DND-41 (cell line): ENCODE results near the gene MEMO1.
A peak's percentile ranks its signal among the peaks of the same experiment; 100 is the strongest.

Source experiments
- ATAC-seq: fragments of 200-7000 bp; cut with Tn5 transposase; 3 replicates; pipeline ENCODE4 v1.9.1; 2021; ENCODE audit warnings: low read depth; ENCODE audit not compliant: insufficient read depth
- DNase-seq: peaks from one replicate; pipeline ENCODE4 v3.0.0-alpha.2; 2020
- H2AFZ ChIP-seq: 2 replicates; pipeline ENCODE4 v1.6.0; 2012; ENCODE audit warnings: low read depth, low read length
- H3K27ac ChIP-seq: 2 replicates; pipeline ENCODE4 v1.5.1; 2012; ENCODE audit warnings: low read length, inconsistent platforms
- H3K27me3 ChIP-seq: fragments of 200-600 bp; sonication (generic); 2 replicates; pipeline ENCODE4 v1.6.0; 2012; ENCODE audit warnings: low read length, mild to moderate bottlenecking, inconsistent platforms; ENCODE audit not compliant: insufficient read depth, poor library complexity
- H3K36me3 ChIP-seq: 2 replicates; pipeline ENCODE4 v1.5.1; 2012; ENCODE audit warnings: low read length, inconsistent platforms; ENCODE audit not compliant: insufficient read depth
- H3K4me1 ChIP-seq: 2 replicates; pipeline ENCODE4 v1.5.1; 2012; ENCODE audit warnings: mild to moderate bottlenecking, low read length; ENCODE audit not compliant: insufficient read depth
- H3K4me2 ChIP-seq: 2 replicates; pipeline ENCODE4 v1.6.0; 2012; ENCODE audit warnings: mild to moderate bottlenecking, moderate library complexity, low read length, inconsistent platforms; ENCODE audit not compliant: insufficient read depth
- H3K4me3 ChIP-seq, 2 experiments: fragments of 200-600 bp in 1 of 2; shearing (Covaris generic) in 1 of 2; 2 replicates each; pipeline ENCODE4 v1.5.1; 2012 to 2016; ENCODE audit warnings: inconsistent platforms in 2 of 2, low read length in 2 of 2, mild to moderate bottlenecking in 2 of 2, low read depth in 1 of 2, moderate library complexity in 1 of 2
- H3K79me2 ChIP-seq: 2 replicates; pipeline ENCODE4 v1.6.0; 2012; ENCODE audit warnings: low read length, inconsistent platforms; ENCODE audit not compliant: insufficient read depth
- H3K9ac ChIP-seq: 2 replicates; pipeline ENCODE4 v1.6.0; 2012; ENCODE audit warnings: low read depth, mild to moderate bottlenecking, inconsistent platforms, low read length, moderate library complexity
- H3K9me3 ChIP-seq: 2 replicates; pipeline ENCODE4 v1.5.1; 2012; ENCODE audit warnings: low read length, moderate library complexity, mild to moderate bottlenecking, inconsistent platforms; ENCODE audit not compliant: insufficient read depth, severe bottlenecking
- H4K20me1 ChIP-seq: 2 replicates; pipeline ENCODE4 v1.6.0; 2012; ENCODE audit warnings: low read length; ENCODE audit not compliant: insufficient read depth
- EZH2 ChIP-seq: IDR thresholded peaks from 3 replicates; pipeline ENCODE4 v1.6.1; 2012; ENCODE audit warnings: borderline replicate concordance, low read depth, mild to moderate bottlenecking, moderate library complexity, low read length, inconsistent platforms; ENCODE audit not compliant: severe bottlenecking
- TF ChIP-seq, protein P1 (sequence below): IDR thresholded peaks from 2 replicates; pipeline ENCODE4 v1.5.1; 2012; ENCODE audit warnings: borderline replicate concordance, low read length, moderate library complexity, mild to moderate bottlenecking; ENCODE audit not compliant: poor library complexity, severe bottlenecking; ENCODE audit errors: extremely low read depth

Gene MEMO1

DNA sequence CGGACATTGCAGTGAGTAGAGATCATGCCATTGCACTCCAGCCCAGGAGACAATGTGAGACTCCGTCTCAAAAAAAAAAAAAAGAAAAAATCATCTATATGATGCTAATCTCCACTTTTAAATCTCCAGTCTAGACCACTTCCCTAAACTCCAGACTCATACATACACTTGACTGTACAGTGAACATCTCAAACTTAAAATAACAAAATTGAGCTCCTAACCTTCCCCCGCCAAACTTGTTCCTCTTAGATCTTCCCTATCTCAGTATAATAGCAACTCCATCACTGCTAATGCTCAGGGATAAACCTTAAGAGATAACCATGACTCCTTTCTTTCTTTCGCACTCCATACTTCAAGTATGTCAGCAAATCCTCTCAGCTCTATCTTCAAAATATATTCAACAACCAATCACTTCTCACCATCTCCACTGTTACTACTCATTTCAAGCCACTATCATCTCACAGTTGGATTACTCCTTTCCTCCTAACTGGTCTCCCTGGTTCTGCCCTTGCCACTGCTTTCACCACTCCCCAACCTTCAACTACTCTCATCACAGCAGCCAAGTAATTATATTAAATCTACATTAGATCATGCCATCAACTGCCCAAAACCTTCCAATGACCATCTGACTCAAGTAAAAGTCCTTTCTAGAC is 12.0 kb downstream of the MEMO1 start:
- no peak for ATAC-seq
- Histone ChIP-seq H3K4me1 (peaks cover 10% of the 10 kb centered on the region), H3K4me2 (no peak overlapping the region), H3K79me2 (peaks cover 96% of the 10 kb centered on the region), H3K27me3 (no peaks in the 10 kb centered on the region), H3K27ac (no peak overlapping the region), H3K9me3 (no peaks in the 10 kb centered on the region), H2AFZ (no peak overlapping the region), H3K36me3 (no peaks in the 10 kb centered on the region), H3K4me3 (no peak overlapping the region), H3K9ac (no peak overlapping the region), H4K20me1 (peaks cover 55% of the 10 kb centered on the region)
- no peak for DNase-seq
- TF ChIP-seq EZH2: no peak
- TF ChIP-seq, protein P1, sequence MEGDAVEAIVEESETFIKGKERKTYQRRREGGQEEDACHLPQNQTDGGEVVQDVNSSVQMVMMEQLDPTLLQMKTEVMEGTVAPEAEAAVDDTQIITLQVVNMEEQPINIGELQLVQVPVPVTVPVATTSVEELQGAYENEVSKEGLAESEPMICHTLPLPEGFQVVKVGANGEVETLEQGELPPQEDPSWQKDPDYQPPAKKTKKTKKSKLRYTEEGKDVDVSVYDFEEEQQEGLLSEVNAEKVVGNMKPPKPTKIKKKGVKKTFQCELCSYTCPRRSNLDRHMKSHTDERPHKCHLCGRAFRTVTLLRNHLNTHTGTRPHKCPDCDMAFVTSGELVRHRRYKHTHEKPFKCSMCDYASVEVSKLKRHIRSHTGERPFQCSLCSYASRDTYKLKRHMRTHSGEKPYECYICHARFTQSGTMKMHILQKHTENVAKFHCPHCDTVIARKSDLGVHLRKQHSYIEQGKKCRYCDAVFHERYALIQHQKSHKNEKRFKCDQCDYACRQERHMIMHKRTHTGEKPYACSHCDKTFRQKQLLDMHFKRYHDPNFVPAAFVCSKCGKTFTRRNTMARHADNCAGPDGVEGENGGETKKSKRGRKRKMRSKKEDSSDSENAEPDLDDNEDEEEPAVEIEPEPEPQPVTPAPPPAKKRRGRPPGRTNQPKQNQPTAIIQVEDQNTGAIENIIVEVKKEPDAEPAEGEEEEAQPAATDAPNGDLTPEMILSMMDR: no peak

DNA sequence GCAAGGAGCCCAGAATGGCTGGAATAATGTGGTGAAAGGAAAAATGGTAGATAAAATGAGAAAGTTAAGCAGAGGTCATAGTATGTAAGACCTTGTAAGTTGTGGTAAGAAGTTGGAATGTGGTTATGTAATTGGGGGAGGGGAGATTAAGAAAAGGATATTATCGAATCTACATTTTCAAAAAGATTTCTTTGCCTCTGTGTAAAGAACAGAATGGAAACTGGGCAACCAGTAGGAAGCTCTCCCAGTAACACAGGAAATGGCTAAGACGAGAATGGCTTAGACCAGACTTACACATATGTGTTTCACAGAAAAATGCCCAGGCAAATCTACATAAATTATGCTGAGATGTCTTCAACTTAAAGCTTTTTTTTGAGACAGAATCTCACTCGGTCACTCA is 13.2 kb downstream of the MEMO1 start:
- Histone ChIP-seq H3K36me3 (no peaks in the 10 kb centered on the region), H3K9ac (no peak overlapping the region), H2AFZ (no peak overlapping the region), H3K9me3 (no peaks in the 10 kb centered on the region), H3K4me2 (no peak overlapping the region), H3K27me3 (no peaks in the 10 kb centered on the region), H3K4me3 (no peak overlapping the region), H4K20me1 (peaks cover 51% of the 10 kb centered on the region), H3K79me2 (peaks cover 96% of the 10 kb centered on the region), H3K27ac (no peak overlapping the region), H3K4me1 (peaks cover 10% of the 10 kb centered on the region)
- DNase-seq (no peak), ATAC-seq (peak; percentile 57; the same call in 2 of the 3 replicates)
- TF ChIP-seq EZH2: no peak
- TF ChIP-seq, protein P1: no peak

DNA sequence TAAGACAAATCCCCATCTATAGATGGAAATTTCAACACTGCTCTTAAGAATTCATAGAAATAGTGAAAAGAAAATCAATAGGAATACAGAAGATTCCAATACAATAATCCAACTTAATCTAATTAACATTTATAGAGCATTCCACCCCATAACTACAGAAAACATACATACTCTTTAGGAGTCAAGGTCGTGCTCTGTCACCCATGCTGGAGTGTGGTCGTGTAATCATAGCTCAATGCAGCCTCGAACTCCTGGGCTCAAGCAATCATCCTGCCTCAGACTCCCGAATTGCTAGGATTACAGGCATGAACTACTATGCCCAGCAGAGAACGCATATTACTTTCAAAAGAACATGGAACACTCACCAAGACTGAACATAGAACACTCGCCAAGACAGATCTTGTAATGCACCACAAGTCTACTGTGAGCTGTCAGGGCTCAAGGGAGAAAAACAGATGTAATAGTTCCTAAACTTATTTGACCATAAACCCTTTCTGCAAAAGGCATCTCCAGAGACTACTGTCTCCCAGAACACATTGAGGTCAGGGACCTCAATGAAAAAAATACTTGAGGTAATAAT is 14.1 kb downstream of the MEMO1 start:
- H3K9me3 ChIP-seq: no peaks in the 10 kb centered on the region
- no peaks in the 10 kb centered on the region for H3K36me3 ChIP-seq
- H3K4me3 ChIP-seq: no peak overlapping the region
- H3K4me2 ChIP-seq: no peak overlapping the region
- no peak overlapping the region for H2AFZ ChIP-seq
- H3K4me1 ChIP-seq: peaks cover 10% of the 10 kb centered on the region
- ATAC-seq: no peak
- peaks cover 96% of the 10 kb centered on the region for H3K79me2 ChIP-seq
- no peaks in the 10 kb centered on the region for H3K27me3 ChIP-seq
- H3K27ac ChIP-seq: no peak overlapping the region
- no peak overlapping the region for H3K9ac ChIP-seq
- H4K20me1 ChIP-seq: peaks cover 51% of the 10 kb centered on the region
- no peak for DNase-seq
- TF ChIP-seq EZH2: no peak

DNA sequence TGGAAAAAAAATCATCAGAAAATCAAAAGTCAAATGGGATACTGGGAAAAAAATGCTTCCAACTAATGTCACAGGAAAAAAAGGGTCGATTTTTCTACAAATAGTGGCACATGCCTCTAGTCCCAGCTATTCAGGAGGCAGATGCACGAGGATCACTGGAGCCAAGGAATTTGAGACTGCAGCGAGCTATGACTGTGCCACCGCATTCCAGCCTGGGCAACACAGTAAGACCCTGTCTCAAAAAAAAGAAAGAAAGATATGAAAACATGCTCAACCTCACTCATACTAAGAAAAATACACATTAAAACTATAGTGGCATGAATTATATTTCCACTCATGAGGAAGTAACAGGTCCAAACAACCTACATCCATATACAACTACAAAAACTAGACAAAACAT is 17.9 kb downstream of the MEMO1 start:
- peaks cover 100% of the 10 kb centered on the region for H3K79me2 ChIP-seq
- no peak overlapping the region for H3K4me3 ChIP-seq
- peaks cover 23% of the 10 kb centered on the region for H4K20me1 ChIP-seq
- ATAC-seq (no peak), DNase-seq (no peak)
- no peak overlapping the region for H2AFZ ChIP-seq
- H3K4me1 ChIP-seq: peaks cover 5% of the 10 kb centered on the region
- no peaks in the 10 kb centered on the region for H3K36me3 ChIP-seq
- H3K9me3 ChIP-seq: no peaks in the 10 kb centered on the region
- TF ChIP-seq EZH2: no peak
- TF ChIP-seq, protein P1: no peak
- H3K27me3 ChIP-seq: no peaks in the 10 kb centered on the region
- no peak overlapping the region for H3K9ac ChIP-seq
- H3K4me2 ChIP-seq: no peak overlapping the region
- H3K27ac ChIP-seq: no peak overlapping the region
